Suprapubic skin (tissue), 3 donors: ENCODE results near the gene SCNN1G.

Experiments used
- POLR2A ChIP-seq, 2 donors: fragments of 450-650 bp; IDR thresholded peaks; one replicate each; pipeline ENCODE4 v1.6.1; 2017; ENCODE audit warnings: antibody characterized with exemption in 2 of 2, mild to moderate bottlenecking in 2 of 2, moderate library complexity in 2 of 2
- TF ChIP-seq, protein P1 (sequence below), 2 donors: fragments of 200-600 bp in 1 of 2; fragments of 450-650 bp in 1 of 2; sonication (generic) in 1 of 2; IDR thresholded peaks; one replicate each; pipeline ENCODE4 v1.5.1; 2016 to 2019; ENCODE audit warnings: antibody characterized with exemption in 2 of 2, mild to moderate bottlenecking in 1 of 2, moderate library complexity in 1 of 2

- TF ChIP-seq, protein P1, sequence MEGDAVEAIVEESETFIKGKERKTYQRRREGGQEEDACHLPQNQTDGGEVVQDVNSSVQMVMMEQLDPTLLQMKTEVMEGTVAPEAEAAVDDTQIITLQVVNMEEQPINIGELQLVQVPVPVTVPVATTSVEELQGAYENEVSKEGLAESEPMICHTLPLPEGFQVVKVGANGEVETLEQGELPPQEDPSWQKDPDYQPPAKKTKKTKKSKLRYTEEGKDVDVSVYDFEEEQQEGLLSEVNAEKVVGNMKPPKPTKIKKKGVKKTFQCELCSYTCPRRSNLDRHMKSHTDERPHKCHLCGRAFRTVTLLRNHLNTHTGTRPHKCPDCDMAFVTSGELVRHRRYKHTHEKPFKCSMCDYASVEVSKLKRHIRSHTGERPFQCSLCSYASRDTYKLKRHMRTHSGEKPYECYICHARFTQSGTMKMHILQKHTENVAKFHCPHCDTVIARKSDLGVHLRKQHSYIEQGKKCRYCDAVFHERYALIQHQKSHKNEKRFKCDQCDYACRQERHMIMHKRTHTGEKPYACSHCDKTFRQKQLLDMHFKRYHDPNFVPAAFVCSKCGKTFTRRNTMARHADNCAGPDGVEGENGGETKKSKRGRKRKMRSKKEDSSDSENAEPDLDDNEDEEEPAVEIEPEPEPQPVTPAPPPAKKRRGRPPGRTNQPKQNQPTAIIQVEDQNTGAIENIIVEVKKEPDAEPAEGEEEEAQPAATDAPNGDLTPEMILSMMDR (IDR thresholded peaks at IDR 0.05), result no peak
- TF ChIP-seq POLR2A (IDR thresholded peaks at IDR 0.05), result no peak
Measured at GRCh38 chr16:23196539-23196938, 14.0 kb downstream of the SCNN1G start.
